HEK293T (cell line): ENCODE measurements around the gene KIF3A.

ENCODE experiments used
- BHLHE40 ChIP-seq: fragments of 450-650 bp; IDR thresholded peaks from 2 replicates; pipeline ENCODE4 v1.6.1; 2016; ENCODE audit warnings: mild to moderate bottlenecking, moderate library complexity, borderline replicate concordance
- FOXA1 ChIP-seq: fragments of 450-650 bp; IDR thresholded peaks from 2 replicates; pipeline ENCODE4 v1.6.1; 2016; ENCODE audit warnings: mild to moderate bottlenecking
- FOXK2 ChIP-seq: fragments of 450-650 bp; IDR thresholded peaks from 2 replicates; pipeline ENCODE4 v1.6.1; 2016; ENCODE audit warnings: mild to moderate bottlenecking
- LEF1 ChIP-seq: fragments of 450-650 bp; IDR thresholded peaks from 2 replicates; pipeline ENCODE4 v1.6.1; 2017; ENCODE audit warnings: mild to moderate bottlenecking, borderline replicate concordance
- SP1 ChIP-seq: fragments of 450-650 bp; IDR thresholded peaks from 2 replicates; pipeline ENCODE4 v1.6.1; 2017

DNA sequence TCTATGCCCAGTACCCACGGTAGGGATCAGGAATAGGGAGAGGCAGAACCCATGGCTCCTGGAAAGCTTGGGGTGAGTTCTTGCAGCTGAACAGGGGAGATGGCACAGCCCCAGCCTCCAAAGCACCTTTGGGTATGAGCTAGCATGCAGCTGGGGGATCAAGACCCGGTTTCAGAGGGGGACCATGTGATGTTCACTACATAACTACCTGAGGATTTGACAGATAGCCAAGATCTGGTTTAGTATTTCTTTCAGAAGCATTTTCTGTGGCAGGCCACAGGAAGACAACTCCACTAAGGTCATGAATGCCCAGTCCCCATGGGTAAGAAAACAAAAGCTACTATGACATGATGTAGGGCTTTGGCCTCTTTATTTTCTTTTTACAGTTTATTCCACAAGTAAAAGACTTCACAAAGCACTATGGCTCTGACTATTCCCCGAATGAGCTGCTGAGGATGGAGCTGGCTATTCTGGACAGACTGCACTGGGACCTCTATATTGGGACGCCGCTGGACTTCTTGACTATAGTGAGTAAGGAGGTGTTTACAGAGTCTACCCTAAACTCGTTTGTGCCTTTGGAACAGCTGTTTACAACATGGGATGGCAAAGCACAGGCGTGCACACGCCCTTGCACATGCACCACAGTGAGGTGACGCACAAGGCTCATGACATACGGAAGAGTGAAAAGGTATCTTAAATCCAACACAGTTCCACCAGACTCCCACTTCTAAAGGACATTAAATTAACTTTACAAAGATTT is 13.3 kb upstream of the KIF3A start:
- no peak for TF ChIP-seq LEF1
- TF ChIP-seq FOXK2, result no peak
- TF ChIP-seq FOXA1, result no peak
- TF ChIP-seq BHLHE40, result no peak
- no peak for TF ChIP-seq SP1
